Measurements from ENCODE around the gene TRPM1.

- no peak for TF ChIP-seq ZNF274 (IDR thresholded peaks at IDR 0.05; ENCODE audit: borderline replicate concordance, low read depth, low read length)
- no peak for TF ChIP-seq FOXM1 (IDR thresholded peaks at IDR 0.05; ENCODE audit: low read depth)
- no peak for TF ChIP-seq FOXM1 (CRISPR knock-in tag; IDR thresholded peaks at IDR 0.05; ENCODE audit: low read depth)
- TF ChIP-seq POLR2AphosphoS5 (IDR thresholded peaks at IDR 0.05; ENCODE audit: control insufficient read depth, insufficient read depth, low read depth, low read length): no peak
- no peak for TF ChIP-seq SIRT6 (IDR thresholded peaks at IDR 0.05; ENCODE audit: low read depth, low read length)
- TF ChIP-seq MED1 (CRISPR knock-in tag; IDR thresholded peaks at IDR 0.05; ENCODE audit: borderline replicate concordance): no peak
- no peak for TF ChIP-seq POLR2A (conservative IDR thresholded peaks at IDR 0.05)
- no peak for TF ChIP-seq CREB1 (IDR thresholded peaks at IDR 0.05)
- no peak for TF ChIP-seq CREB1 (CRISPR knock-in tag; IDR thresholded peaks at IDR 0.05)
- no peak for TF ChIP-seq FOXP1 (CRISPR knock-in tag; IDR thresholded peaks at IDR 0.05)
- no peak for TF ChIP-seq ZFX (CRISPR knock-in tag; IDR thresholded peaks at IDR 0.05)
- TF ChIP-seq ZFP30 (CRISPR knock-in tag; IDR thresholded peaks at IDR 0.05; ENCODE audit: borderline replicate concordance): no peak
- TF ChIP-seq TAF15 (IDR thresholded peaks at IDR 0.05; ENCODE audit: low read depth, low read length): no peak
- TF ChIP-seq HOMEZ (CRISPR knock-in tag; IDR thresholded peaks at IDR 0.05): no peak
- no peak for TF ChIP-seq ZNF24 (IDR thresholded peaks at IDR 0.05)
Measured at GRCh38 chr15:31111091-31111647, 9.6 kb upstream of the TRPM1 start.
